IPS-20b (cell line): ENCODE data around the gene SKI.

Experiments
- H3K27ac ChIP-seq: one replicate; pipeline ENCODE4 v1.5.1; 2013; ENCODE audit warnings: low read length
- H3K27me3 ChIP-seq: 2 replicates; pipeline ENCODE4 v1.6.1; 2013; ENCODE audit warnings: mild to moderate bottlenecking, low read length, inconsistent platforms; ENCODE audit not compliant: insufficient read depth
- H3K36me3 ChIP-seq: 2 replicates; pipeline ENCODE4 v1.6.1; 2013; ENCODE audit warnings: low read depth, mild to moderate bottlenecking, inconsistent platforms, low read length, moderate library complexity; ENCODE audit not compliant: insufficient read depth
- H3K4me1 ChIP-seq: 2 replicates; pipeline ENCODE4 v1.6.1; 2013; ENCODE audit warnings: mild to moderate bottlenecking, control low read depth, inconsistent platforms, low read length, moderate library complexity; ENCODE audit not compliant: insufficient read depth
- H3K4me3 ChIP-seq: 2 replicates; pipeline ENCODE4 v1.5.1; 2013; ENCODE audit warnings: mild to moderate bottlenecking, low read length, inconsistent platforms
- H3K9ac ChIP-seq: 2 replicates; pipeline ENCODE4 v1.6.1; 2013; ENCODE audit warnings: low read depth, mild to moderate bottlenecking, inconsistent platforms, low read length, moderate library complexity
- H3K9me3 ChIP-seq: 2 replicates; pipeline ENCODE4 v1.6.1; 2013; ENCODE audit warnings: mild to moderate bottlenecking, low read depth, low read length, inconsistent platforms; ENCODE audit not compliant: insufficient read depth

Gene SKI

GRCh38 chr1:2307972-2308371 lies 79.9 kb downstream of the SKI start:
- Histone ChIP-seq H3K36me3 (peaks cover 50% of the 10 kb centered on the region), H3K27ac (no peak overlapping the region), H3K4me1 (peaks cover 5% of the 10 kb centered on the region), H3K4me3 (no peak overlapping the region), H3K27me3 (no peaks in the 10 kb centered on the region), H3K9ac (no peak overlapping the region), H3K9me3 (no peaks in the 10 kb centered on the region)

GRCh38 chr1:2308844-2309243 lies 80.7 kb downstream of the SKI start:
- Histone ChIP-seq H3K27ac (no peak overlapping the region), H3K4me1 (peaks cover 7% of the 10 kb centered on the region), H3K4me3 (no peak overlapping the region), H3K9me3 (no peaks in the 10 kb centered on the region), H3K27me3 (no peaks in the 10 kb centered on the region), H3K9ac (no peak overlapping the region), H3K36me3 (peaks cover 44% of the 10 kb centered on the region)

GRCh38 chr1:2310332-2311183 lies 82.4 kb downstream of the SKI start:
- no peaks in the 10 kb centered on the region for H3K9me3 ChIP-seq
- H3K4me1 ChIP-seq, result peaks cover 9% of the 10 kb centered on the region
- H3K4me3 ChIP-seq, result no peak overlapping the region
- peaks cover 27% of the 10 kb centered on the region for H3K36me3 ChIP-seq
- H3K27me3 ChIP-seq, result no peaks in the 10 kb centered on the region
- no peak overlapping the region for H3K9ac ChIP-seq
- H3K27ac ChIP-seq, result no peak overlapping the region

- Histone ChIP-seq H3K27me3 (no peaks in the 10 kb centered on the region), H3K9me3 (no peaks in the 10 kb centered on the region), H3K9ac (no peak overlapping the region), H3K4me1 (peaks cover 9% of the 10 kb centered on the region), H3K36me3 (peaks cover 27% of the 10 kb centered on the region), H3K27ac (no peak overlapping the region), H3K4me3 (no peak overlapping the region)
These were observed 83.3 kb downstream of the SKI start for GRCh38 chr1:2311184-2312032.

GRCh38 chr1:2312160-2312514 lies 84.0 kb downstream of the SKI start:
- Histone ChIP-seq H3K9ac (no peak overlapping the region), H3K36me3 (peaks cover 22% of the 10 kb centered on the region), H3K27ac (no peak overlapping the region), H3K27me3 (no peaks in the 10 kb centered on the region), H3K4me3 (no peak overlapping the region), H3K4me1 (peaks cover 9% of the 10 kb centered on the region), H3K9me3 (no peaks in the 10 kb centered on the region)

GRCh38 chr1:2312515-2313301 lies 84.6 kb downstream of the SKI start:
- H3K4me3 ChIP-seq, result no peak overlapping the region
- H3K9me3 ChIP-seq, result no peaks in the 10 kb centered on the region
- H3K27ac ChIP-seq, result no peak overlapping the region
- peaks cover 17% of the 10 kb centered on the region for H3K36me3 ChIP-seq
- H3K27me3 ChIP-seq, result no peaks in the 10 kb centered on the region
- H3K9ac ChIP-seq, result no peak overlapping the region
- peaks cover 9% of the 10 kb centered on the region for H3K4me1 ChIP-seq

GRCh38 chr1:2313651-2314261 lies 85.6 kb downstream of the SKI start:
- Histone ChIP-seq H3K9me3 (no peaks in the 10 kb centered on the region), H3K4me3 (peak overlapping the region; percentile 53; the same call in 1 of the 2 replicates), H3K27ac (no peak overlapping the region), H3K9ac (peak overlapping the region; percentile 57; the same call in 1 of the 2 replicates), H3K27me3 (no peaks in the 10 kb centered on the region), H3K36me3 (peaks cover 6% of the 10 kb centered on the region; the same call in 1 of the 2 replicates), H3K4me1 (peaks cover 9% of the 10 kb centered on the region)

- H3K4me1 ChIP-seq, result peaks cover 9% of the 10 kb centered on the region
- H3K36me3 ChIP-seq, result peaks cover under 1% of the 10 kb centered on the region; the same call in 1 of the 2 replicates
- no peaks in the 10 kb centered on the region for H3K27me3 ChIP-seq
- H3K27ac ChIP-seq, result no peak overlapping the region
- H3K9ac ChIP-seq, result peak overlapping the region; percentile 57; the same call in 1 of the 2 replicates
- H3K4me3 ChIP-seq, result peak overlapping the region; percentile 53; the same call in 1 of the 2 replicates
- H3K9me3 ChIP-seq, result no peaks in the 10 kb centered on the region
These were observed 86.2 kb downstream of the SKI start for GRCh38 chr1:2314273-2314802.

- Histone ChIP-seq H3K36me3 (no peaks in the 10 kb centered on the region), H3K4me1 (peaks cover 9% of the 10 kb centered on the region), H3K4me3 (peak overlapping the region; percentile 53; the same call in 1 of the 2 replicates), H3K27me3 (no peaks in the 10 kb centered on the region), H3K9ac (peak overlapping the region; percentile 57; the same call in 1 of the 2 replicates), H3K9me3 (no peaks in the 10 kb centered on the region), H3K27ac (no peak overlapping the region)
These were observed 86.9 kb downstream of the SKI start for GRCh38 chr1:2314803-2315673.

- H3K27me3 ChIP-seq, result no peaks in the 10 kb centered on the region
- no peak overlapping the region for H3K27ac ChIP-seq
- H3K9ac ChIP-seq, result peak overlapping the region; percentile 30; the same call in 1 of the 2 replicates
- no peaks in the 10 kb centered on the region for H3K9me3 ChIP-seq
- no peak overlapping the region for H3K4me3 ChIP-seq
- H3K4me1 ChIP-seq, result peaks cover 9% of the 10 kb centered on the region
- no peaks in the 10 kb centered on the region for H3K36me3 ChIP-seq
These were observed 87.7 kb downstream of the SKI start for GRCh38 chr1:2315674-2316450.
